Kidney epithelial cell (primary cell): ENCODE results near the gene ZMIZ1. TPM values are rescaled to one million over a fixed set of nuclear protein-coding genes. Genes with fewer than 3 reads are reported as not detected.

ENCODE experiments used
- DNase-seq: peaks from one replicate; pipeline ENCODE4 v3.0.0-alpha.2; 2010; ENCODE audit warnings: low read depth
- H3K27me3 ChIP-seq: 2 replicates; pipeline ENCODE4 v1.6.0; 2011; ENCODE audit warnings: low read length; ENCODE audit not compliant: control insufficient read depth, insufficient read depth
- H3K36me3 ChIP-seq: 2 replicates; pipeline ENCODE4 v1.5.1; 2011; ENCODE audit warnings: low read length; ENCODE audit not compliant: control insufficient read depth, insufficient read depth
- H3K4me3 ChIP-seq: 2 replicates; pipeline ENCODE4 v1.5.1; 2011; ENCODE audit warnings: low read depth, mild to moderate bottlenecking, control low read depth, low read length
- CTCF ChIP-seq: IDR thresholded peaks from 2 replicates; pipeline ENCODE4 v1.5.1; 2011; ENCODE audit warnings: mild to moderate bottlenecking, moderate library complexity, low read length, control low read depth, inconsistent platforms; ENCODE audit not compliant: insufficient read depth, poor library complexity, severe bottlenecking
- total RNA-seq: library from RNA; depleted of rRNA; stranded (reverse); fragments of >200 nt; gene quantifications from 2 replicates; pipeline ENCODE4 v1.2.3, GENCODE V29; 2015

The ZMIZ1 gene
- total RNA-seq, 1 donor from 2014 or later = 57.5 TPM

GRCh38 chr10:79176949-79177602 is 108.3 kb downstream of the ZMIZ1 start:
- no peak for TF ChIP-seq CTCF
- H3K27me3 ChIP-seq = no peaks in the 10 kb centered on the region
- H3K36me3 ChIP-seq = peaks cover 3% of the 10 kb centered on the region
- H3K4me3 ChIP-seq = no peak overlapping the region
- DNase-seq = no peak

DNA sequence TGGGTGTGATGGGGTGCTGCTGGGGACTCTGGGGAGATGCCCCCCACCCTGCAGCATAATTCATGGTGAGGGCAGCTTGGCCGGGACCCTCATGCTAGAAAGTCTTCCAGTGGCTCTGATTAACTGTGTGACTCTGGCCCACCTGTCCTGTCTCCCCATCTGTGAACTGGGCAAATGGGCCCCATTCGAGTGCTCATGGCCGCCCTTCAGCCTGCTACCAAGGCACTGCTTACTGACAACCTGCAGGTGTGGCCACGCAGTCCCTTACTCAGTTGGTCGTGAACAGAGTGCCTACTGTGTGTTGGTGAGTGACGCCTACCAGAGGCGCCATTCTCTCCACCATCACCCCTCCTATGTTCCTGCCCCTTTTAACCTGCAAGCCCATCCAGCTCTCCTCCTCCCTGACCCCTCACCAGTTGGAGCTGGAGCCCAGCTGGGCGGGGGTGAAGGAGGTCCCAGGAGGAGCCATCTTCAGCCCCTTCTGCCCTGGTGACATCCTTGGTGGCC is 109.4 kb downstream of the ZMIZ1 start:
- Histone ChIP-seq H3K36me3 (peaks cover 3% of the 10 kb centered on the region), H3K27me3 (no peaks in the 10 kb centered on the region), H3K4me3 (no peak overlapping the region)
- TF ChIP-seq CTCF = no peak
- DNase-seq = no peak

DNA sequence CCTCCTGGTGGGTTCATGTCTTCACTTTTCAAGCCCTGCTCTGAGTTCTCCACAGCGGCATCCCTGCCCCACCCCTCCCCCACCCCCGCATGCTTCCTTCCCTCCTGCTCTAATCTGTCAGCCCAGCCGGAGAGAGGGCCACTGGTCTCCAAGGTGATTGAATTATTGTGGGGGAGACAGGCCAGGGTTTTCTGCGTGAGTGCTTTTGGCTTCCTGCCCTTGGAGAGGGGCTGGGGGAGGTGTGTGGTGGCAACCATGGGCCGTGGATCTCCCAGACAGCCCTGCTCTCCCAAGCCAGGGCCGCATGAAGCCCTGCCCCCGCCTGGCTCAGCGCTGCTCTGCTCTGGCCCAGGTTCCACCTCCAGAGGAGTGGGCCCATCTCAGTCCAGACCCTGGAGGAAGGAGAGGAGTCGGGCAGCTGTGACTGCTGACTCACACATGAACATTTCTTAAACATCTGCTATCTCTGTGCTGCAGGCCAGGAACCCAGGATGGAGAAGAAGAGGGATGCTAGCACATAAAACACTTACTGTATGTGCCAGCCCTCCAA is 109.9 kb downstream of the ZMIZ1 start:
- H3K36me3 ChIP-seq = peaks cover 3% of the 10 kb centered on the region
- H3K27me3 ChIP-seq = no peaks in the 10 kb centered on the region
- TF ChIP-seq CTCF = peak; percentile 4
- peak; percentile 86 for DNase-seq
- H3K4me3 ChIP-seq = no peak overlapping the region

- no peak for TF ChIP-seq CTCF
- DNase-seq = no peak
- peaks cover 1% of the 10 kb centered on the region for H3K36me3 ChIP-seq
- no peaks in the 10 kb centered on the region for H3K27me3 ChIP-seq
- H3K4me3 ChIP-seq = no peak overlapping the region
Observed at GRCh38 chr10:79179164-79179956, 110.6 kb downstream of the ZMIZ1 start.

DNA sequence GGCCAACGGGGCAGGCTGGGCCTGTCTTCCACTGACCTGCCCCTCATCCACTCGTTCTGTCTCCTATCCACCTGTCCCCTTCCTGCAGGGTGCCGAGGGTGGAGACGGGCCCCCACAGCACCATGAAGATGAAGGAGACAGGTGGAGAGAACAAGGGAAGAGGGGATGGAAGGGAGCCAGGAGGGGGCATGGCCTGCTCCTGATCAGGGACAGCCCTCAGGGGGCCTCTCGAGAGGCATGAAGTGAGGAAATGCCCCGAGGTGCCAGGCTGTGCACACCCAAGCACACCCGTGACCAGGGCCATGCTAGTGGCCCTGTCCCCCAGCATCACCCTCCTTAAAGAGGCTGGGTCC is 111.2 kb downstream of the ZMIZ1 start:
- no peak for DNase-seq
- TF ChIP-seq CTCF = no peak
- no peaks in the 10 kb centered on the region for H3K27me3 ChIP-seq
- H3K4me3 ChIP-seq = no peak overlapping the region
- peaks cover 1% of the 10 kb centered on the region for H3K36me3 ChIP-seq
